ENCODE data around the gene FXR2. TPM values are rescaled to one million over a fixed set of nuclear protein-coding genes. Genes with fewer than 3 reads are reported as not detected.

FXR2 gene
- total and polyA plus RNA-seq, 4 donors, result 6.8 to 18.3 (median 14.8) TPM

DNA sequence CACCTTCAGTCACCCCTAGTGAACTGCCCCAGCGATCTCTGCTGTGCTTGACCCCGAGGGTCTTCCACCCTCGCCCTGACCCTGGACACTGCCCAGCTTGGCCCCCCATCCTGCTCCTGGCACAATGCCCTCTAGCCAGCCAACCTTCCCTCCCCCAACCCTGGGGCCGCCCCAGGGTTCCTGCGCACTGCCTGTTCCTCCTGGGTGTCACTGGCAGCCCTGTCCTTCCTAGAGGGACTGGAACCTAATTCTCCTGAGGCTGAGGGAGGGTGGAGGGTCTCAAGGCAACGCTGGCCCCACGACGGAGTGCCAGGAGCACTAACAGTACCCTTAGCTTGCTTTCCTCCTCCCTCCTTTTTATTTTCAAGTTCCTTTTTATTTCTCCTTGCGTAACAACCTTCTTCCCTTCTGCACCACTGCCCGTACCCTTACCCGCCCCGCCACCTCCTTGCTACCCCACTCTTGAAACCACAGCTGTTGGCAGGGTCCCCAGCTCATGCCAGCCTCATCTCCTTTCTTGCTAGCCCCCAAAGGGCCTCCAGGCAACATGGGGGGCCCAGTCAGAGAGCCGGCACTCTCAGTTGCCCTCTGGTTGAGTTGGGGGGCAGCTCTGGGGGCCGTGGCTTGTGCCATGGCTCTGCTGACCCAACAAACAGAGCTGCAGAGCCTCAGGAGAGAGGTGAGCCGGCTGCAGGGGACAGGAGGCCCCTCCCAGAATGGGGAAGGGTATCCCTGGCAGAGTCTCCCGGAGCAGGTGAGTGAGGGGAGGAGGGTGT is 56.0 kb downstream of the FXR2 start, which contains the start of gene TNFSF13:
TNFSF13 (plus strand) TSS at position 207 of the 776 bp plus-strand sequence; CDS start at position 497, 290 bp downstream.
- no peak for DNase-seq (ENCODE audit: low spot score)
- Histone ChIP-seq H3K4me1 (ENCODE audit: control insufficient read depth in 4 of 4, insufficient read depth in 4 of 4, low read length in 3 of 4) (peaks cover 10 to 52% (median 38%) of the 10 kb centered on the region in 4 donors), H3K27me3 (ENCODE audit: control insufficient read depth in 4 of 4, insufficient read depth in 4 of 4, low read length in 3 of 4) (no peaks in the 10 kb centered on the region), H3K4me3 (ENCODE audit: low read depth in 1 of 3, low read length in 3 of 3) (peak within 1 kb of the TSS in 2 of 3 donors; percentile 0 to 31), H3K9ac (ENCODE audit: low read depth in 1 of 2, low read length in 2 of 2) (peak within 1 kb of the TSS in 1 of 2 donors; percentile 76), H3K27ac (ENCODE audit: low read depth in 1 of 2, low read length in 2 of 2) (peak within 1 kb of the TSS; percentile 79 to 94), H3K36me3 (ENCODE audit: control insufficient read depth in 4 of 4, insufficient read depth in 3 of 4, low read depth in 1 of 4, low read length in 3 of 4) (no peaks in the 10 kb centered on the region), H3K9me3 (ENCODE audit: control insufficient read depth in 4 of 4, low read length in 3 of 4) (no peaks in the 10 kb centered on the region)
- WGBS, result 53% methylated on average over 16 of the region's 16 CpGs
- TF ChIP-seq NR2F2 (IDR thresholded peaks at IDR 0.05) (peak; percentile 58), TAF1 (conservative IDR thresholded peaks at IDR 0.05) (no peak)

DNA sequence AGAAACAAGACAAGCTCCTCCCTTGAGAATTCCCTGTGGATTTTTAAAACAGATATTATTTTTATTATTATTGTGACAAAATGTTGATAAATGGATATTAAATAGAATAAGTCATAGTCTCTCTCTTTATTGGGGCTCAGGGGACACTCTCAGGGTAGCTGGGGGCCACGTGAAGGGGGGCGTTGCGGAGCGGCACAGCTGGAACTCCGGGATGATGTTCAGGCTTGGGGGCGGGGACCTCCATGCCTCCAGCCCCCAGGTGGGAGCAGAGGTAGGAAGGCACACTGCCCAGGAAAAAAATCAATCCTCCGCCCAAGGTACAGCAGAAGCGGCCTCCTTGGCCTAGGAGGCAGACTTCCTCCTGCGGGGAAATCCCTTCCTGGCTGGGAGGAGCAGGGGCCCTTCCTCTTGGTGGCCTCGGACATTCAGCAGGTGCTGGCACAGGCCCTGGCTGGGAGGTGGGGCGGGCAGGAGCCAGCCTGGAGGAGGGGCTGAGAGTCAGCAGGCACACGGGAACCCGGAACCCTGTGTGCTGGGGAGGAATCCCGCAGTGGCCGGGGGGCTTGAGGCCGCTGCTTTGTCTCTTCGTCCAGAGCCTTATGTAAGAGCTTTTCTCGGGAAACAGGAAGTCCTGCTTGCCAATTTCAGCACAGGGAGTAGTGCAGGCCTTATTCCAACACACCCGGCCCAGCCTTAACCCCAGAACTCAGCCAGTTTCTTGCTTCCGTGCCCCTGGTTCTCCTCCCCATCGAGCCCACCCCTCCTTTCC is 56.7 kb downstream of the FXR2 start:
- Histone ChIP-seq H3K36me3 (ENCODE audit: control insufficient read depth in 4 of 4, insufficient read depth in 3 of 4, low read depth in 1 of 4, low read length in 3 of 4) (no peaks in the 10 kb centered on the region), H3K4me3 (ENCODE audit: low read depth in 1 of 3, low read length in 3 of 3) (peak overlapping the region in 2 of 3 donors; percentile 0 to 31), H3K27me3 (ENCODE audit: control insufficient read depth in 4 of 4, insufficient read depth in 4 of 4, low read length in 3 of 4) (no peaks in the 10 kb centered on the region), H3K9ac (ENCODE audit: low read depth in 1 of 2, low read length in 2 of 2) (peak overlapping the region in 1 of 2 donors; percentile 76), H3K4me1 (ENCODE audit: control insufficient read depth in 4 of 4, insufficient read depth in 4 of 4, low read length in 3 of 4) (peaks cover 10 to 49% (median 35%) of the 10 kb centered on the region in 4 donors), H3K9me3 (ENCODE audit: control insufficient read depth in 4 of 4, low read length in 3 of 4) (no peaks in the 10 kb centered on the region), H3K27ac (ENCODE audit: low read depth in 1 of 2, low read length in 2 of 2) (peak overlapping the region; percentile 79 to 94)
- no peak for TF ChIP-seq HNF4A (conservative IDR thresholded peaks at IDR 0.05)
- peak; percentile 56 for TF ChIP-seq SP1 (IDR thresholded peaks at IDR 0.05)
- peak; percentile 38 for TF ChIP-seq TAF1 (conservative IDR thresholded peaks at IDR 0.05)
- TF ChIP-seq RAD21 (IDR thresholded peaks at IDR 0.05), result peak; percentile 13 to 35
- TF ChIP-seq HNF4G (IDR thresholded peaks at IDR 0.05), result no peak
- TF ChIP-seq GABPA (IDR thresholded peaks at IDR 0.05 in 1 of 2, conservative IDR thresholded peaks at IDR 0.05 in 1 of 2), result peak; percentile 18 to 55
- TF ChIP-seq NR2F2 (IDR thresholded peaks at IDR 0.05), result peak; percentile 88
- TF ChIP-seq RXRA (IDR thresholded peaks at IDR 0.05), result peak; percentile 22 to 63
- no peak for DNase-seq (ENCODE audit: low spot score)
- WGBS, result 14% methylated on average over 21 of the region's 21 CpGs

DNA sequence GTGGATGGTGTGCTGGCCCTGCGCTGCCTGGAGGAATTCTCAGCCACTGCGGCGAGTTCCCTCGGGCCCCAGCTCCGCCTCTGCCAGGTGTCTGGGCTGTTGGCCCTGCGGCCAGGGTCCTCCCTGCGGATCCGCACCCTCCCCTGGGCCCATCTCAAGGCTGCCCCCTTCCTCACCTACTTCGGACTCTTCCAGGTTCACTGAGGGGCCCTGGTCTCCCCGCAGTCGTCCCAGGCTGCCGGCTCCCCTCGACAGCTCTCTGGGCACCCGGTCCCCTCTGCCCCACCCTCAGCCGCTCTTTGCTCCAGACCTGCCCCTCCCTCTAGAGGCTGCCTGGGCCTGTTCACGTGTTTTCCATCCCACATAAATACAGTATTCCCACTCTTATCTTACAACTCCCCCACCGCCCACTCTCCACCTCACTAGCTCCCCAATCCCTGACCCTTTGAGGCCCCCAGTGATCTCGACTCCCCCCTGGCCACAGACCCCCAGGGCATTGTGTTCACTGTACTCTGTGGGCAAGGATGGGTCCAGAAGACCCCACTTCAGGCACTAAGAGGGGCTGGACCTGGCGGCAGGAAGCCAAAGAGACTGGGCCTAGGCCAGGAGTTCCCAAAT is 57.4 kb downstream of the FXR2 start:
- peaks cover 8 to 42% (median 28%) of the 10 kb centered on the region in 4 donors for H3K4me1 ChIP-seq (ENCODE audit: control insufficient read depth in 4 of 4, insufficient read depth in 4 of 4, low read length in 3 of 4)
- WGBS, result 79% methylated on average over 19 of the region's 19 CpGs
- no peak overlapping the region for H3K4me3 ChIP-seq (ENCODE audit: low read depth in 1 of 3, low read length in 3 of 3)
- DNase-seq (ENCODE audit: low spot score), result no peak
- H3K9me3 ChIP-seq (ENCODE audit: control insufficient read depth in 4 of 4, low read length in 3 of 4), result no peaks in the 10 kb centered on the region
- H3K27ac ChIP-seq (ENCODE audit: low read depth in 1 of 2, low read length in 2 of 2), result peak overlapping the region; percentile 24 to 94
- H3K27me3 ChIP-seq (ENCODE audit: control insufficient read depth in 4 of 4, insufficient read depth in 4 of 4, low read length in 3 of 4), result no peaks in the 10 kb centered on the region
- TF ChIP-seq GABPA (IDR thresholded peaks at IDR 0.05 in 1 of 2, conservative IDR thresholded peaks at IDR 0.05 in 1 of 2) (no peak), HNF4A (conservative IDR thresholded peaks at IDR 0.05) (no peak), JUND (IDR thresholded peaks at IDR 0.05) (no peak), RAD21 (IDR thresholded peaks at IDR 0.05) (no peak), SP1 (IDR thresholded peaks at IDR 0.05) (no peak), FOXA1 (IDR thresholded peaks at IDR 0.05) (no peak), YY1 (IDR thresholded peaks at IDR 0.05) (no peak), HNF4G (IDR thresholded peaks at IDR 0.05) (no peak)
- peak overlapping the region in 1 of 2 donors; percentile 20 for H3K9ac ChIP-seq (ENCODE audit: low read depth in 1 of 2, low read length in 2 of 2)
- H3K36me3 ChIP-seq (ENCODE audit: control insufficient read depth in 4 of 4, insufficient read depth in 3 of 4, low read depth in 1 of 4, low read length in 3 of 4), result no peaks in the 10 kb centered on the region

All from liver (tissue), 9 donors.